Measurements from ENCODE around the gene DIP2C.

- no peak for TF ChIP-seq POLR2A (IDR thresholded peaks at IDR 0.05; ENCODE audit: low read depth, low read length)
- TF ChIP-seq POLR2AphosphoS5 (IDR thresholded peaks at IDR 0.05; ENCODE audit: low read depth, low read length), result no peak
These were observed 453.6 kb downstream of the DIP2C start for GRCh38 chr10:235915-236314.

Data from GM12892 (cell line).